ENCODE results near the gene ENPP4. TPM values are rescaled to one million over a fixed set of nuclear protein-coding genes. Genes with fewer than 3 reads are reported as not detected.

Gene ENPP4
- total RNA-seq, 1 experiment from 2014 or later = 1.6 TPM

Other genes with a start within 250 kb of the ENPP4 start
- not detected in 2 replicates for gene CLIC5, start 114.1 kb upstream of the ENPP4 start, total RNA-seq (2014; rRNA removed; shearing (Covaris generic))
- gene ENPP5, start 41.0 kb downstream of the ENPP4 start, total RNA-seq (2014; rRNA removed; shearing (Covaris generic)) = 0.89 and 1.1 TPM in 2 replicates

All from H4 (cell line).